Choroid plexus epithelial cell (primary cell): ENCODE results near the gene ZNF407.

Experiments
- DNase-seq: peaks from one replicate; pipeline ENCODE4 v3.0.0-alpha.2; 2010; ENCODE audit warnings: low read depth
- H3K4me3 ChIP-seq: 2 replicates; pipeline ENCODE4 v1.5.1; 2011; ENCODE audit warnings: low read depth, mild to moderate bottlenecking, control low read depth, low read length, moderate library complexity
- TF ChIP-seq, protein P1 (sequence below): conservative IDR thresholded peaks from 2 replicates; pipeline ENCODE4 v1.5.1; 2011; ENCODE audit warnings: low read depth, mild to moderate bottlenecking, control low read depth, inconsistent platforms, low read length, moderate library complexity

Gene ZNF407

GRCh38 chr18:75108579-75109318, 511.1 kb downstream of the ZNF407 start:
- no peak for DNase-seq
- TF ChIP-seq, protein P1, sequence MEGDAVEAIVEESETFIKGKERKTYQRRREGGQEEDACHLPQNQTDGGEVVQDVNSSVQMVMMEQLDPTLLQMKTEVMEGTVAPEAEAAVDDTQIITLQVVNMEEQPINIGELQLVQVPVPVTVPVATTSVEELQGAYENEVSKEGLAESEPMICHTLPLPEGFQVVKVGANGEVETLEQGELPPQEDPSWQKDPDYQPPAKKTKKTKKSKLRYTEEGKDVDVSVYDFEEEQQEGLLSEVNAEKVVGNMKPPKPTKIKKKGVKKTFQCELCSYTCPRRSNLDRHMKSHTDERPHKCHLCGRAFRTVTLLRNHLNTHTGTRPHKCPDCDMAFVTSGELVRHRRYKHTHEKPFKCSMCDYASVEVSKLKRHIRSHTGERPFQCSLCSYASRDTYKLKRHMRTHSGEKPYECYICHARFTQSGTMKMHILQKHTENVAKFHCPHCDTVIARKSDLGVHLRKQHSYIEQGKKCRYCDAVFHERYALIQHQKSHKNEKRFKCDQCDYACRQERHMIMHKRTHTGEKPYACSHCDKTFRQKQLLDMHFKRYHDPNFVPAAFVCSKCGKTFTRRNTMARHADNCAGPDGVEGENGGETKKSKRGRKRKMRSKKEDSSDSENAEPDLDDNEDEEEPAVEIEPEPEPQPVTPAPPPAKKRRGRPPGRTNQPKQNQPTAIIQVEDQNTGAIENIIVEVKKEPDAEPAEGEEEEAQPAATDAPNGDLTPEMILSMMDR = no peak
- H3K4me3 ChIP-seq = no peak overlapping the region

DNA sequence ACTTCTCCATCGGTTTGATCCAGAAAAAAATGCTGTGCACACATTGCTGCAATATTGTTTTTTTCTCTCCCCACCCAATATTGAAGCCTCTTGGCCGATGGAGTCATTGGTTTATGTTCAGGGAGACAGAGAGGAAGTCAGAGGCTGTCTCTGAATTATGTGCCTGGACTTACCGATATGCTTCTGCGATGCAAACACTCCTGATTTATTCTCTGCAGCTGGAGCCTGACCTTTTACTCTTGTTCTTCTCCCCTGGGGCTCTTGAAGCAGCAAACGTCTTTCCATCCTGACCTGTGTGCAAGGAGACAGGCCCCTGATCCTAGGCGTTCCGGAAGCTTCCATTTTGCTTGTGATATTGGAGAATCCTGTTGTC, 511.6 kb downstream of the ZNF407 start:
- TF ChIP-seq, protein P1 = no peak
- no peak overlapping the region for H3K4me3 ChIP-seq
- no peak for DNase-seq

- TF ChIP-seq, protein P1 = no peak
- no peak overlapping the region for H3K4me3 ChIP-seq
- no peak for DNase-seq
These were observed 512.1 kb downstream of the ZNF407 start for GRCh38 chr18:75109819-75110218.

DNA sequence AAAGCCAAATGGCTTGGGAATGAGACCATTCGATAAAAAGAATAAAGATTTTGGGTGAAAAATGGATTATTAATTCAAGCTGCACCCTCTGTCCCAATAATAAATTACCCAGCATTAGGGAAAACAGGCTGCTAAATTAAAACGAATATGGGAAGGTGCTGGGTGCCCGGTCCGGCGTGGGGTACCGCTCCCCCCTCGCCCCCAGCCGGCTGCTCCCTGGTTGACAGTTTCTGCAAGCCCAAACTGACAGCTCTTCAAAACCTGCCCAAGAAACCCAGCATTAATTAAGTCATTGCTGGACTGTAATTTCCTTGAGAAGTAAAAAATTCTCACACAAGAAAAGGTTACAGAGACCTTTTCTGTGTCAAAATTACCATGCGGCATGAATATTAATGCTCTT, 512.6 kb downstream of the ZNF407 start:
- TF ChIP-seq, protein P1 = no peak
- H3K4me3 ChIP-seq = no peak overlapping the region
- no peak for DNase-seq

- no peak for DNase-seq
- TF ChIP-seq, protein P1 = no peak
- no peak overlapping the region for H3K4me3 ChIP-seq
These were observed 513.3 kb downstream of the ZNF407 start for GRCh38 chr18:75110846-75111415.

DNA sequence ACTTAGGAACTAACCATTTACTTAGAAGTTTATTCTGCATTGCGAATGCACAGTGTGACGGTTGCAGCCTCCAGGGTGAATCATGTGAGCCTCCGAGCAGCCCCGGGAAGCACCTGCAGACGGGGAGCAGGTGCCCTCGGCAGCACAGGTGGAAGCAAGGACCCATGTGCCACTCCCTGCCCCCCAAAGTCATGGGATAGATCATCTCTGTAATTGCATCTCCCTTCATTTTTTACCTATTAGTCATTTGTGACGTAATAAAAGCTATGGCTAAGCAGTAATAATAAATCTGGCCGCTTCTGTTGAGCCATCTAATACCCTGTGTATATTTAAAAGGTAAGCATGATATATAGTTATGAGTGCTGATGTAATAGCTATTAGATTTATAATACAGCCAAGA, 514.1 kb downstream of the ZNF407 start:
- peak; percentile 28 for DNase-seq

More for the DNA sequence above, 514.1 kb downstream of the ZNF407 start:
- TF ChIP-seq, protein P1 = no peak
- no peak overlapping the region for H3K4me3 ChIP-seq
